ENCODE data around the gene MAP4K2.

MAP4K2 gene

DNA sequence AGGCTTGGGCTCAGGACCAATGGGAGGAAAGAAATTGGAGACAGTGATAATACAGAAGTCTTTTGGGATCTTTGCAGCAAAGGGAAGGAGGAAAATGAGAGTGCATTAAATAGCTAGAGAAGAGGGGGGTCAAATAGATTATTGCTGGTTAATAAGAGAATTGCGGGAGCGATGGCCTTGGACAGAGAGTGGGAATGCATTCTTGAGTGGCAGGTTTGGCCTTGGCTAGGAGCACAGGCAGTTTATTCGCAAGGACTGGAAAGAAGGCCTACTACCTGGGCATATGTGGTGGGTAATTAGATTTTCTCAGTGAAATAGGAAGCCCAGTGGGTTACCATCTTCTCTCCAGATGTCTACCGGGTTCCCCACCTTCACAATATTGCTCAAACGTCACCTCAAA is 10.8 kb upstream of the MAP4K2 start:
- TF ChIP-seq, protein P1, sequence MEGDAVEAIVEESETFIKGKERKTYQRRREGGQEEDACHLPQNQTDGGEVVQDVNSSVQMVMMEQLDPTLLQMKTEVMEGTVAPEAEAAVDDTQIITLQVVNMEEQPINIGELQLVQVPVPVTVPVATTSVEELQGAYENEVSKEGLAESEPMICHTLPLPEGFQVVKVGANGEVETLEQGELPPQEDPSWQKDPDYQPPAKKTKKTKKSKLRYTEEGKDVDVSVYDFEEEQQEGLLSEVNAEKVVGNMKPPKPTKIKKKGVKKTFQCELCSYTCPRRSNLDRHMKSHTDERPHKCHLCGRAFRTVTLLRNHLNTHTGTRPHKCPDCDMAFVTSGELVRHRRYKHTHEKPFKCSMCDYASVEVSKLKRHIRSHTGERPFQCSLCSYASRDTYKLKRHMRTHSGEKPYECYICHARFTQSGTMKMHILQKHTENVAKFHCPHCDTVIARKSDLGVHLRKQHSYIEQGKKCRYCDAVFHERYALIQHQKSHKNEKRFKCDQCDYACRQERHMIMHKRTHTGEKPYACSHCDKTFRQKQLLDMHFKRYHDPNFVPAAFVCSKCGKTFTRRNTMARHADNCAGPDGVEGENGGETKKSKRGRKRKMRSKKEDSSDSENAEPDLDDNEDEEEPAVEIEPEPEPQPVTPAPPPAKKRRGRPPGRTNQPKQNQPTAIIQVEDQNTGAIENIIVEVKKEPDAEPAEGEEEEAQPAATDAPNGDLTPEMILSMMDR (IDR thresholded peaks at IDR 0.05): no peak

DNA sequence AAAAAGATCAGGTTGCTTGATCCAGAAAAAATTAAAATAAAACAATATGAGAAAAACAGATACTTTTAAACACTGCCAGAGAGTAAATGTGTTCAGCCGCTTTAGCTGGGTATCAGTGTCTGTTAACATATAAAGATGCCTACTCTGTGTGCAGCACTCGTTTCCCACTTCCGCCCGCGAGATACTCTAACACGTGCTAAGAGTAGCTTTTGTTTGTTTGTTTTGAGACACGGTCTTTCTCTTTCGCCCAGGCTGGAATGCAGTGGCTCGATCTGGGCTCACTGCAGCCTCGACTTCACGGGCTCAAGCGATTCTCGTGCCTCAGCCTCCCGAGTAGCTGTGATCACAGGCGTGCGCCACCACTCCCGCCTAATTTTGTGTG is 7.9 kb upstream of the MAP4K2 start:
- TF ChIP-seq, protein P1 (IDR thresholded peaks at IDR 0.05): no peak

DNA sequence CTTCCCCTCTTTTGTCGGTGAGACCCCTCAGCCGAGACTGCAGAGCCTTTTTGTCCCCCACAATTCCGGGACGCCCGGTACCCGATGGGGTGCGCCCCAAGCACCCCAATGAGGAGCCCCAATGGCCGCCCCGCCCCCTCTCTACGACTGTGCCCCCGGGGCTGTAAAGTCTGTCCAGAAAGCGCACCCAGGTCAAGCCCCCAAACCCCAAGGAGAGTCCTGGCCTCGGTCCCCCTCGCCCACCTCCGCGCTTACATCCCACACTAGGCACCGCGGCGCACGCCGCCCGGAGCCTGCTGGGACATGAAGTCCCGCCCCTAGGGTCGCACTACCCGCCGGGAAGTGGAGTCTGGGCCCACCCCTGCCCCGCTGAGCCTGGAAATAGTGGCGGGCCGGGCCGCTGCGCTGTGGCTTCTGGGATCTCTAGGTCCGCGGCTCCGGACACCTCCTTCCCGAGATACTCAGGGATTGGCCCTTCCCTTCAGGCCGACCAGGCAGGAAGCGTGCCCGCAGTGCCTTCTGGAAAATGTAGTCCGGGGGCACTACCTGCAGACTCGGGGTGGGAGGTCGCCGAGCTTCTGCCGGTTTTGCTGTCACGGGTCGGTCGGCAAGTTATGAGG is 7.4 kb upstream of the MAP4K2 start, which contains the start of gene MEN1:
MEN1 (minus strand) TSS at position 281 of the 620 bp plus-strand sequence. CDS start 442 bp downstream, outside the sequence.
- TF ChIP-seq, protein P1 (IDR thresholded peaks at IDR 0.05): no peak

DNA sequence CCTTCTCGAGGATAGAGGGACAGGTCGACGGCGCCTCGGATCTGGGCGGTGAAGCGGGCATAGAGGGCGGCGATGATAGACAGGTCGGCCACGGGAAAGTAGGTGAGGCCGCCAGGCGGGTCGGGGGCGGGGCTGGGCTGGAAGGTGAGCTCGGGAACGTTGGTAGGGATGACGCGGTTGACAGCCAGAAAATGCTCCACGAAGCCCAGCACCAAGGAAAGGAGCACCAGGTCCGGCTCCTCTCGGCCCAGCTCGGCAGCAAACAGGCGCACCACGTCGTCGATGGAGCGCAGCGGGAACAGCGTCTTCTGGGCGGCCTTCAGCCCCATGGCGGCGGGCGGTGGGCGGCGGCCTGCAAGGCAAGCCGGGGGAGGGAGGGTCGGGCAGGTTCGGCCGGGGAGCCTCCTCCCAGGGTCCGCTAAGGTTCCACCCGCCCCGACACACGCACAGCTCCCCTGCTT is 6.8 kb upstream of the MAP4K2 start:
- TF ChIP-seq, protein P1 (IDR thresholded peaks at IDR 0.05): no peak

DNA sequence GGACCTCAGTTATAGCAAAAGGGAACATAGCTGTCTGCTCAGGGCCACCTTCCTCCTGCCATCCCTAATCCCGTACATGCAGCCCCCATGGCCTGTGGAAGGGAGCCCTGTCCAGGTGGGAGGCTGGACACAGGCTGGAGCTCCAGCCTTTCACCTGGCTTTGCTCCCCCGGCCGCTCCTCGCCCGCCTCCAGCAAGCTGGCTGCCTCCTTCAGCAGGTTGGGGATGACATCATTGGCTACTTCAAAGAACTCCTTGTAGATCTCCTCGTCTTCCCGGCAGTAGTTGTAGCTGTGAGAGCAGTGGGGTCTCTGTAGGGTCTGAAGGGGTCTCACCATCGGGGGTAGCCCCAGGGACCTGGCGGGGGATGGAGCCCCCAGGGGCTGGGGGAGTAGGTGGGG is 2.5 kb upstream of the MAP4K2 start:
- TF ChIP-seq, protein P1 (IDR thresholded peaks at IDR 0.05): no peak

DNA sequence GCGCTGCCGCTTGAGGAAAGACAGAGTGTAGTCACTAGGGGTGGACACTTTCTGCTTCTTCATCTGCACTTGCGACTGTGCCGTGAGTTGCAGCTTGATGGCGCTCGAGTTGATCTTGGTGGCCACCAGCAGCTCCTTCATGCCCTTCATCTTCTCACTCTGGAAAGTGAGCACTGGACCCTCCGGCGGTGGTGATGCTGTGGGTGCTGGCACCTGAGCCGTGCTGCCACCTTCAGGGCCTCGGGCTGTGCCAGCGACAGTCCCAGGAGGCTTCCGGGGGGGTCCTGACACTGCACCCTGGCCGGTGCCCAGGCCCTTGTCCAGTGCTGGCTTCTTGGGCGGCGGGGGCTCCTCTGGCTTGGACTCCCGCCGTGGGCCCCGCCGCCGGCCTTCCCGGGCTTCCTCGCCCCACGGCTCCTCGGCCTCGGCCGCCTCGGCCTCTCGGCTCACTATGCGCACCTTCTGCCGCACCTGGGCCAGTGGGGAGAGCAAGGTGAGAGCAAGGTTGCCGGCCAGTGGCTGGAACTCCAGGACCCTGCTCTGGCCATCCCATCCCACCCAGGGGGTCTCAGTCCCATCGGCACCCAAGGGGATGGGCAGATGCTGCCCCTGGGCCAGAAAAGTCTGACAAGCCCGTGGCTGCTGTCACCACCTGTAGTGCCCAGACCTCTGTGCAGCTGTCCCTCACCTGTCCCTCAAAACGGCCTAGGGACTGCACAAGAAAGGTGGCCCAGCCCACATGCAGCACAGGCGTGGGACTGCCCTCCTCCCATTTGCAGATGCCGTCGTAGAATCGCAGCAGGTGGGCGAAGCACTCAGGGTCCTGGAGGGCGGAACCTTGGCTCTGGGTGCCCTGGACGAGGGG is 1.6 kb upstream of the MAP4K2 start:
- TF ChIP-seq, protein P1 (IDR thresholded peaks at IDR 0.05): no peak

DNA sequence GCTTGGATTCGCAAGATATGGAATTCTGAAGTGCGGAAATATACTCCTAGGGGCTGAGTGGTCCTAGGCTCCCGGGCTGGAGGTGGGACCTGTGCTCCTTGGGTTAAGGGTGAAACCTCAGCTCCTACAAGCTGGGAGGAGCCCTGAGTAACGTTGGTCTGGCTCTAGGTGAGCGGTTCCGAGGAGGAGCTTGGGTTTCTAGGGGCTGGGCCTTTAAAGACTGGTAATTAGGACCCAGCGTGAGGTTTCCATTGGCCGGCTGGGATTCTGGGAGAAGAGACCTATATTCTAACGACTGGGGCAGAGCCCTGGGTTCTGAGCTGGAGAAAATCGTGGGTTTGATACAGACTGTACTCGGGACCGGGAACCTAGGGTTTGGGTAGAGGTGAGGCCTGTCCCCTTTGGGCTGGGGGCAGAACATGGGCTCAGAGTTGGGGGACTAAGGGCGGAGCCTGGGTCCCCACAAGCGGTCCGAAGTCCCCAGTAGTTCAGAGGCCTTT is 882 bp upstream of the MAP4K2 start:
- TF ChIP-seq, protein P1 (IDR thresholded peaks at IDR 0.05): no peak
